Activated CD4-positive, CD25-positive, alpha-beta regulatory T cell (primary cell): Measurements from ENCODE around the gene NAE1.
A peak's percentile ranks its signal among the peaks of the same experiment; 100 is the strongest.
"Not testable (repeated sequence)": the region's sequence is repeated elsewhere in the genome, so short reads cannot be mapped to it uniquely, and the experiment has no call there.

ENCODE experiments used
- DNase-seq, 4 experiments: peaks; one replicate each; lab custom pipeline; 2025; lab: John Stamatoyannopoulos, UW

The NAE1 gene

GRCh38 chr16:66830422-66831404 is at the start of gene NAE1:
Gene NAE1, minus strand, starts transcription at chr16:66830976. Its CDS starts 77 bp downstream, at chr16:66830899.
- DNase-seq, result peak; percentile 68 to 83 (median 78)

- DNase-seq, result no peak
These were observed 47.3 kb upstream of the NAE1 start for GRCh38 chr16:66878067-66878466.

GRCh38 chr16:66874079-66874775 is 43.5 kb upstream of the NAE1 start:
- no peak for DNase-seq

- no peak for DNase-seq
These were observed 42.9 kb upstream of the NAE1 start for GRCh38 chr16:66873685-66874055.

- DNase-seq, result peak; percentile 72 to 85 (median 74)
These were observed 42.3 kb upstream of the NAE1 start for GRCh38 chr16:66872943-66873684.

- no peak for DNase-seq
These were observed 41.8 kb upstream of the NAE1 start for GRCh38 chr16:66872559-66872942.

GRCh38 chr16:66871840-66872239 is 41.1 kb upstream of the NAE1 start:
- no peak for DNase-seq

- DNase-seq, result not testable (repeated sequence)
These were observed 40.6 kb upstream of the NAE1 start for GRCh38 chr16:66871363-66871762.

GRCh38 chr16:66869424-66869823 is 38.6 kb upstream of the NAE1 start:
- DNase-seq, result no peak

- DNase-seq, result no peak
These were observed 32.9 kb upstream of the NAE1 start for GRCh38 chr16:66863707-66864106.

- DNase-seq, result no peak
These were observed 31.3 kb upstream of the NAE1 start for GRCh38 chr16:66862023-66862520.

GRCh38 chr16:66859397-66860068 is 28.8 kb upstream of the NAE1 start:
- no peak for DNase-seq

GRCh38 chr16:66858740-66859396 is 28.1 kb upstream of the NAE1 start:
- no peak for DNase-seq

GRCh38 chr16:66857437-66857836 is 26.7 kb upstream of the NAE1 start:
- no peak for DNase-seq

- no peak for DNase-seq
These were observed 26.0 kb upstream of the NAE1 start for GRCh38 chr16:66856801-66857200.

GRCh38 chr16:66856184-66856730 is 25.5 kb upstream of the NAE1 start:
- DNase-seq, result no peak

- DNase-seq, result no peak
These were observed 22.7 kb upstream of the NAE1 start for GRCh38 chr16:66853261-66854139.

- no peak for DNase-seq
These were observed 20.6 kb upstream of the NAE1 start for GRCh38 chr16:66851166-66851964.
